Measurements from ENCODE around the gene ECSIT. TPM values are rescaled to one million over a fixed set of nuclear protein-coding genes. Genes with fewer than 3 reads are reported as not detected.

The ECSIT gene
- total and polyA plus RNA-seq, 2 donors (not counting 1 experiment from before 2014, with no cell fraction given) = 45.6 to 63.1 TPM

Small RNAs within 50 kb of the gene (small RNA-seq; reads per million reads assigned to genes)
- gene MIR7974 (ENCODE audit: insufficient read length, low read depth, low replicate concordance) = not detected
- not detected for gene RN7SL833P (ENCODE audit: insufficient read length, low read depth, low replicate concordance)

Other genes with a start within 250 kb of the ECSIT start
- not detected in 2 replicates for gene TSPAN16, start 233.0 kb downstream of the ECSIT start, total RNA-seq
- not detected in 2 replicates for gene TSPAN16, start 233.0 kb downstream of the ECSIT start, polyA plus RNA-seq
- 8.9 TPM in 2 replicates for gene RAB3D, start 189.5 kb downstream of the ECSIT start, total RNA-seq
- gene RAB3D, start 189.5 kb downstream of the ECSIT start, polyA plus RNA-seq = 5.3 and 5.4 TPM in 2 replicates
- 48.5 and 53.4 TPM in 2 replicates for gene TMEM205, start 182.9 kb downstream of the ECSIT start, total RNA-seq
- 130 and 152 TPM in 2 replicates for gene TMEM205, start 182.9 kb downstream of the ECSIT start, polyA plus RNA-seq
- 56.0 and 57.5 TPM in 2 replicates for gene CCDC159, start 182.6 kb downstream of the ECSIT start, total RNA-seq
- 128 and 146 TPM in 2 replicates for gene CCDC159, start 182.6 kb downstream of the ECSIT start, polyA plus RNA-seq
- 3.8 and 4.5 TPM in 2 replicates for gene PLPPR2, start 173.7 kb downstream of the ECSIT start, total RNA-seq
- 11.1 and 11.5 TPM in 2 replicates for gene PLPPR2, start 173.7 kb downstream of the ECSIT start, polyA plus RNA-seq
- 5.0 TPM in 2 replicates for gene SWSAP1, start 154.5 kb downstream of the ECSIT start, total RNA-seq
- gene SWSAP1, start 154.5 kb downstream of the ECSIT start, polyA plus RNA-seq = 6.4 and 7.6 TPM in 2 replicates
- gene EPOR, start 144.8 kb downstream of the ECSIT start, total RNA-seq = 6.4 and 9.4 TPM in 2 replicates
- gene EPOR, start 144.8 kb downstream of the ECSIT start, polyA plus RNA-seq = 12.7 and 13.8 TPM in 2 replicates
- 0.54 and 0.78 TPM in 2 replicates for gene RGL3, start 109.8 kb downstream of the ECSIT start, total RNA-seq
- gene RGL3, start 109.8 kb downstream of the ECSIT start, polyA plus RNA-seq = 2.8 and 3.5 TPM in 2 replicates
- gene ODAD3, start 94.0 kb downstream of the ECSIT start, total RNA-seq = 0.27 and 0.62 TPM in 2 replicates
- 0.18 and 0.69 TPM in 2 replicates for gene ODAD3, start 94.0 kb downstream of the ECSIT start, polyA plus RNA-seq
- gene PRKCSH, start 93.5 kb downstream of the ECSIT start, total RNA-seq = 364 and 402 TPM in 2 replicates
- gene PRKCSH, start 93.5 kb downstream of the ECSIT start, polyA plus RNA-seq = 259 and 336 TPM in 2 replicates
- not detected in 2 replicates for gene ELAVL3, start 48.1 kb downstream of the ECSIT start, total RNA-seq
- 0.01 TPM in 1 of 2 replicates, not detected in the other for gene ELAVL3, start 48.1 kb downstream of the ECSIT start, polyA plus RNA-seq
- gene ZNF653, start 23.3 kb downstream of the ECSIT start, total RNA-seq = 24.2 and 28.0 TPM in 2 replicates
- 17.4 and 26.2 TPM in 2 replicates for gene ZNF653, start 23.3 kb downstream of the ECSIT start, polyA plus RNA-seq
- gene CNN1, start 9.7 kb upstream of the ECSIT start, total RNA-seq = not detected in 2 replicates
- gene CNN1, start 9.7 kb upstream of the ECSIT start, polyA plus RNA-seq = not detected in 2 replicates
- gene ELOF1, start 30.1 kb upstream of the ECSIT start, total RNA-seq = 69.5 and 70.9 TPM in 2 replicates
- gene ELOF1, start 30.1 kb upstream of the ECSIT start, polyA plus RNA-seq = 64.1 and 76.2 TPM in 2 replicates
- gene ACP5, start 48.5 kb upstream of the ECSIT start, total RNA-seq = 151 and 158 TPM in 2 replicates
- gene ACP5, start 48.5 kb upstream of the ECSIT start, polyA plus RNA-seq = 152 and 169 TPM in 2 replicates
- 24.7 and 26.2 TPM in 2 replicates for gene ZNF627, start 68.3 kb upstream of the ECSIT start, total RNA-seq
- 8.8 and 9.6 TPM in 2 replicates for gene ZNF627, start 68.3 kb upstream of the ECSIT start, polyA plus RNA-seq
- gene ZNF823, start 209.8 kb upstream of the ECSIT start, total RNA-seq = 4.2 and 5.1 TPM in 2 replicates
- 1.1 and 1.8 TPM in 2 replicates for gene ZNF823, start 209.8 kb upstream of the ECSIT start, polyA plus RNA-seq
- gene ZNF441, start 237.9 kb upstream of the ECSIT start, total RNA-seq = 43.5 and 45.3 TPM in 2 replicates
- 4.2 and 7.4 TPM in 2 replicates for gene ZNF441, start 237.9 kb upstream of the ECSIT start, polyA plus RNA-seq

Measured in B cell (primary cell).